ENCODE results near the gene SELL.
A peak's percentile ranks its signal among the peaks of the same experiment; 100 is the strongest.

SELL gene

GRCh38 chr1:169711469-169712308 is at the start of gene SELL:
SELL (minus strand) TSS chr1:169711620; CDS start chr1:169711498, 122 bp downstream.
- H3K27ac ChIP-seq (ENCODE audit: low read depth, low read length), result no peak within 1 kb of the TSS

GRCh38 chr1:169759038-169759437 is 47.6 kb upstream of the SELL start:
- Histone ChIP-seq H3K27ac (ENCODE audit: low read depth, low read length) (no peak overlapping the region), H3K36me3 (ENCODE audit: insufficient read depth, low read length) (no peaks in the 10 kb centered on the region), H3K4me3 (ENCODE audit: low read depth in 1 of 2, low read length in 2 of 2) (no peak overlapping the region), H3K9me3 (ENCODE audit: low read length) (no peaks in the 10 kb centered on the region), H3K4me1 (ENCODE audit: insufficient read depth, low read length) (no peaks in the 10 kb centered on the region), H3K9ac (ENCODE audit: low read length) (no peak overlapping the region), H3K27me3 (ENCODE audit: control insufficient read depth in 1 of 2, insufficient read depth in 2 of 2, low read length in 2 of 2) (no peaks in the 10 kb centered on the region)

More at GRCh38 chr1:169711469-169712308, at the start of gene SELL:
- Histone ChIP-seq H3K4me3 (ENCODE audit: low read depth in 1 of 2, low read length in 2 of 2) (peak within 1 kb of the TSS in 1 of 2 donors; percentile 44), H3K4me1 (ENCODE audit: insufficient read depth, low read length) (no peaks in the 10 kb centered on the region), H3K36me3 (ENCODE audit: insufficient read depth, low read length) (no peaks in the 10 kb centered on the region), H3K27me3 (ENCODE audit: control insufficient read depth in 1 of 2, insufficient read depth in 2 of 2, low read length in 2 of 2) (no peaks in the 10 kb centered on the region), H3K9ac (ENCODE audit: low read length) (no peak within 1 kb of the TSS), H3K9me3 (ENCODE audit: low read length) (no peaks in the 10 kb centered on the region)

DNA sequence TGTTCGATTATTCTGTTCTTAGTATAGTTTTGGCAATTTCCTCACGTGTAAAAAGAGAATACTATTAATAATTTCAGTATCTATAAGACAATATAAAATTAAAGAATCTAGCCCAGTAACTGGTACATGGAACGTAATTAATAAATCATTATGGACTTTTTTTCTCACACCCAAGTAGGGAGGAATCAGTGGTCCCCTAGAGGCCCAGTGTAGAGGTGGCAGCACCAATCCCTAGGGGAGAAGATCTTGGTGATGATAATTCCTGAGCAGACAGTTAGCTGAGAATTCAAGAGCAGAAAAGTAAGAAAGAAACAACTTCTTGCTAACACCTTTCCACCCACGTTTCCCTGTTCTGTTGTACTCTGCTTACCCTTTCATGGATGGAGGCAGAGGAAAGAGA is 42.1 kb upstream of the SELL start:
- no peak overlapping the region for H3K4me3 ChIP-seq (ENCODE audit: low read depth in 1 of 2, low read length in 2 of 2)
- no peak overlapping the region for H3K9ac ChIP-seq (ENCODE audit: low read length)
- H3K9me3 ChIP-seq (ENCODE audit: low read length), result no peaks in the 10 kb centered on the region
- no peaks in the 10 kb centered on the region for H3K27me3 ChIP-seq (ENCODE audit: control insufficient read depth in 1 of 2, insufficient read depth in 2 of 2, low read length in 2 of 2)
- no peaks in the 10 kb centered on the region for H3K36me3 ChIP-seq (ENCODE audit: insufficient read depth, low read length)
- H3K27ac ChIP-seq (ENCODE audit: low read depth, low read length), result no peak overlapping the region
- no peaks in the 10 kb centered on the region for H3K4me1 ChIP-seq (ENCODE audit: insufficient read depth, low read length)

- H3K9ac ChIP-seq (ENCODE audit: low read length), result no peak overlapping the region
- no peaks in the 10 kb centered on the region for H3K9me3 ChIP-seq (ENCODE audit: low read length)
- no peaks in the 10 kb centered on the region for H3K36me3 ChIP-seq (ENCODE audit: insufficient read depth, low read length)
- no peaks in the 10 kb centered on the region for H3K4me1 ChIP-seq (ENCODE audit: insufficient read depth, low read length)
- no peak overlapping the region for H3K27ac ChIP-seq (ENCODE audit: low read depth, low read length)
- no peaks in the 10 kb centered on the region for H3K27me3 ChIP-seq (ENCODE audit: control insufficient read depth in 1 of 2, insufficient read depth in 2 of 2, low read length in 2 of 2)
- no peak overlapping the region for H3K4me3 ChIP-seq (ENCODE audit: low read depth in 1 of 2, low read length in 2 of 2)
Measured at GRCh38 chr1:169750041-169750440, 38.6 kb upstream of the SELL start.

DNA sequence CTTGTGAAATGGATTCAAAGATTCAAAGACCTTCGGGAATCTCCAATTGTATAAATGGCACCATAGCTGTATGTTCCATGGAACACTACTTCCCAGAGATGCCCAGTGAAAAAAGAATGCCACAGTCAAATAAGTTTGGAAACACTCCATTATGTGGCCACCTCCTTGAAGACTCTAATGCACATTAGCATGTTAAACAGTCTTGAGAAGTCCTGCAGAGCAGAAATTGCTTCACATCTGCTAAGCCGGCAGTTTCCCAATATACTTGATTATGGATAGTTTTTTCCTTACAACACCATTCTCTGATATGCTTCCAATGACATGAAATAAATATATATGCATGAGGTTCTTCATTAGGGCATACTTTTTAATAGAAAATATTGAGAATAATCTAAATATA is 35.1 kb upstream of the SELL start:
- Histone ChIP-seq H3K4me1 (ENCODE audit: insufficient read depth, low read length) (no peaks in the 10 kb centered on the region), H3K27me3 (ENCODE audit: control insufficient read depth in 1 of 2, insufficient read depth in 2 of 2, low read length in 2 of 2) (no peaks in the 10 kb centered on the region), H3K27ac (ENCODE audit: low read depth, low read length) (no peak overlapping the region), H3K36me3 (ENCODE audit: insufficient read depth, low read length) (no peaks in the 10 kb centered on the region), H3K9ac (ENCODE audit: low read length) (no peak overlapping the region), H3K4me3 (ENCODE audit: low read depth in 1 of 2, low read length in 2 of 2) (no peak overlapping the region), H3K9me3 (ENCODE audit: low read length) (no peaks in the 10 kb centered on the region)

GRCh38 chr1:169745015-169745861 is 33.8 kb upstream of the SELL start:
- Histone ChIP-seq H3K36me3 (ENCODE audit: insufficient read depth, low read length) (no peaks in the 10 kb centered on the region), H3K9me3 (ENCODE audit: low read length) (no peaks in the 10 kb centered on the region), H3K27ac (ENCODE audit: low read depth, low read length) (no peak overlapping the region), H3K27me3 (ENCODE audit: control insufficient read depth in 1 of 2, insufficient read depth in 2 of 2, low read length in 2 of 2) (no peaks in the 10 kb centered on the region), H3K4me3 (ENCODE audit: low read depth in 1 of 2, low read length in 2 of 2) (no peak overlapping the region), H3K4me1 (ENCODE audit: insufficient read depth, low read length) (no peaks in the 10 kb centered on the region), H3K9ac (ENCODE audit: low read length) (no peak overlapping the region)

GRCh38 chr1:169741666-169742394 is 30.4 kb upstream of the SELL start:
- no peaks in the 10 kb centered on the region for H3K9me3 ChIP-seq (ENCODE audit: low read length)
- no peak overlapping the region for H3K27ac ChIP-seq (ENCODE audit: low read depth, low read length)
- no peak overlapping the region for H3K4me3 ChIP-seq (ENCODE audit: low read depth in 1 of 2, low read length in 2 of 2)
- no peaks in the 10 kb centered on the region for H3K4me1 ChIP-seq (ENCODE audit: insufficient read depth, low read length)
- no peaks in the 10 kb centered on the region for H3K36me3 ChIP-seq (ENCODE audit: insufficient read depth, low read length)
- no peak overlapping the region for H3K9ac ChIP-seq (ENCODE audit: low read length)
- H3K27me3 ChIP-seq (ENCODE audit: control insufficient read depth in 1 of 2, insufficient read depth in 2 of 2, low read length in 2 of 2), result no peaks in the 10 kb centered on the region

- no peak overlapping the region for H3K4me3 ChIP-seq (ENCODE audit: low read depth in 1 of 2, low read length in 2 of 2)
- no peaks in the 10 kb centered on the region for H3K4me1 ChIP-seq (ENCODE audit: insufficient read depth, low read length)
- H3K27ac ChIP-seq (ENCODE audit: low read depth, low read length), result no peak overlapping the region
- H3K27me3 ChIP-seq (ENCODE audit: control insufficient read depth in 1 of 2, insufficient read depth in 2 of 2, low read length in 2 of 2), result no peaks in the 10 kb centered on the region
- no peaks in the 10 kb centered on the region for H3K36me3 ChIP-seq (ENCODE audit: insufficient read depth, low read length)
- H3K9me3 ChIP-seq (ENCODE audit: low read length), result no peaks in the 10 kb centered on the region
- no peak overlapping the region for H3K9ac ChIP-seq (ENCODE audit: low read length)
Measured at GRCh38 chr1:169739980-169740379, 28.6 kb upstream of the SELL start.

DNA sequence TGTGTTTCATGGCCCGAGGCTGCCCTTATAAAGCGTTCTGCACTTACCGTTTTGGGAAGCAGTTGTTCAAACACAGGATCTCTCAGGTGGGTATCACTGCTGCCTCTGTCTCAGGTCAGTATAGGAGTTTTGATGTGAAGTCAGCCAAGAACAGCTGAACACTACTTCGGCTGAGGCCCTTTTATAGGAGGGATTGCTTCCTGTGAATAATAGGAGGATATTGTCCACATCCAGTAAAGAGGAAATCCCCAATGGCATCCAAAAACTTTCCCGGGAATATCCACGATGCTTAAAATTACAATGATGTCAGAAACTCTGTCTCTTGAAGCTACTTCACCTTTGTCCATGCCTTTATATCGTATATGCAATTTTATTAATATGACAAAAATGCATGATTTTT is 22.5 kb upstream of the SELL start, which contains the start of gene SELE:
Gene SELE, minus strand, starts transcription at position 156 of the 400 bp plus-strand sequence. CDS start 467 bp downstream, outside the sequence.
- Histone ChIP-seq H3K27ac (ENCODE audit: low read depth, low read length) (no peak within 1 kb of the TSS), H3K9ac (ENCODE audit: low read length) (no peak within 1 kb of the TSS), H3K27me3 (ENCODE audit: control insufficient read depth in 1 of 2, insufficient read depth in 2 of 2, low read length in 2 of 2) (no peaks in the 10 kb centered on the region), H3K9me3 (ENCODE audit: low read length) (no peaks in the 10 kb centered on the region), H3K4me3 (ENCODE audit: low read depth in 1 of 2, low read length in 2 of 2) (no peak within 1 kb of the TSS), H3K36me3 (ENCODE audit: insufficient read depth, low read length) (no peaks in the 10 kb centered on the region), H3K4me1 (ENCODE audit: insufficient read depth, low read length) (no peaks in the 10 kb centered on the region)

GRCh38 chr1:169731446-169731845 is 20.0 kb upstream of the SELL start:
- Histone ChIP-seq H3K27ac (ENCODE audit: low read depth, low read length) (no peak overlapping the region), H3K4me3 (ENCODE audit: low read depth in 1 of 2, low read length in 2 of 2) (no peak overlapping the region), H3K9me3 (ENCODE audit: low read length) (no peaks in the 10 kb centered on the region), H3K4me1 (ENCODE audit: insufficient read depth, low read length) (no peaks in the 10 kb centered on the region), H3K9ac (ENCODE audit: low read length) (no peak overlapping the region), H3K27me3 (ENCODE audit: control insufficient read depth in 1 of 2, insufficient read depth in 2 of 2, low read length in 2 of 2) (no peaks in the 10 kb centered on the region), H3K36me3 (ENCODE audit: insufficient read depth, low read length) (no peaks in the 10 kb centered on the region)

DNA sequence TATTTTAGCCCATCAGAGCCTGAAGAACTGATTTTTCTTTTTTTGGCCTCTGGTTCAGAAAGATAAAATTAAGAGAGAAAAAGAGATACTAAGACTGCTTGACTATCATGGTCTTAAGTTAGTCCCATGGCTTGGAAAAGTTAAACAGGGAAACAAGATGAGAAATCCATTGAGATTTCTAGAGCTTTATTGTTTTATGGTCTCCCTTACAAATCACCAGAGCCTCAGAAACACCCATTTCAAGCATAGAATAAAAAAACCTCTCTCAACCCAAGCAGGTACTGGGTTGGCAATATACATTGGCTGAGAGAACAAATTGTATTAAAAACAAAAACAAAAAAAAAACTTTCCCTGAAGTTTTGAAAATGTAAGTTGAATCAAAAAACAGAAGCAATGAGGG is 18.6 kb upstream of the SELL start:
- H3K27me3 ChIP-seq (ENCODE audit: control insufficient read depth in 1 of 2, insufficient read depth in 2 of 2, low read length in 2 of 2), result no peaks in the 10 kb centered on the region
- no peak overlapping the region for H3K4me3 ChIP-seq (ENCODE audit: low read depth in 1 of 2, low read length in 2 of 2)
- H3K27ac ChIP-seq (ENCODE audit: low read depth, low read length), result no peak overlapping the region
- H3K36me3 ChIP-seq (ENCODE audit: insufficient read depth, low read length), result no peaks in the 10 kb centered on the region
- H3K4me1 ChIP-seq (ENCODE audit: insufficient read depth, low read length), result no peaks in the 10 kb centered on the region
- H3K9me3 ChIP-seq (ENCODE audit: low read length), result no peaks in the 10 kb centered on the region
- H3K9ac ChIP-seq (ENCODE audit: low read length), result no peak overlapping the region

All from muscle layer of colon (tissue), 2 donors.